ENCODE data around the gene GCC2.
"Not testable (repeated sequence)": the region's sequence is repeated elsewhere in the genome, so short reads cannot be mapped to it uniquely, and the experiment has no call there.

GCC2 gene

DNA sequence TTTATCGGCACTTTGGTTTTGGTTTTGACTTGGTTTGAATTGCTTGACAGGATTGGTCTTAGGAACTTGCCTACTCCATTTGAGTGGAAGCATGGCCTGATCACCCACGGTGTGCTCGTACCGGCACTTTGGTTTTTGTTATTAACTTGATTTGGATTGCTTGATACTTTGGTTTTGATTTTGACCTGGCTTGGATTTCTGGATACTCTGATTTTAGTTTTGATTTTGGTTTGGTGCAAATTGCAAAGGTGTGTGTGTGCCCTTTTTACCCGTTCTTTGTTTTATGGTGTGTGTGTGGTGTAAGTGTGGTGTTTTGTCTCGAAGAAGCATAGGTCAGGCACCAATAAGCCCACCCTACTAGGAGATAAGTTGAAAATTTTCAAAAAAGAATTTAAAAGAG, 75.7 kb downstream of the GCC2 start:
- not testable (repeated sequence) for DNase-seq, ATAC-seq

DNA sequence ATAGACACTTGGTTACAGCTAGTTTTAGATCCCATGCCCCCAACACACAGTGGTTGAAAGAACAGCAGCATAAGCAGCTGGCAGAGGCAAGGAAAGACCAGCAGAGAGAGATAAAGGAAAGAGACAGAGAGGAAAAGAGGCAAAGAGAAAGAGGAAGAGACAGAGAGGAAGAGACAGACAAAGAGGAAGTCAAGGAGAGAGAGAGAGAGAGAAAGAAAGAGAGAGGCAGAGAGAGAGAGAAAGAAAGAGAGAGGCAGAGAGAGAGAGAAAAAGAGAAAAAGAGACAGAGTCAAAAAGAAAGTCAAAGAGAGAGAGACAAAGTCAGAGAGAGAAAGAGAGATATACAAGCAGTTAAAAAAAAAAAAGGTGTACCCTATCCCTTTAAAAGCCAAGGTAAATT, 76.3 kb downstream of the GCC2 start:
- ATAC-seq, DNase-seq: not testable (repeated sequence)

DNA sequence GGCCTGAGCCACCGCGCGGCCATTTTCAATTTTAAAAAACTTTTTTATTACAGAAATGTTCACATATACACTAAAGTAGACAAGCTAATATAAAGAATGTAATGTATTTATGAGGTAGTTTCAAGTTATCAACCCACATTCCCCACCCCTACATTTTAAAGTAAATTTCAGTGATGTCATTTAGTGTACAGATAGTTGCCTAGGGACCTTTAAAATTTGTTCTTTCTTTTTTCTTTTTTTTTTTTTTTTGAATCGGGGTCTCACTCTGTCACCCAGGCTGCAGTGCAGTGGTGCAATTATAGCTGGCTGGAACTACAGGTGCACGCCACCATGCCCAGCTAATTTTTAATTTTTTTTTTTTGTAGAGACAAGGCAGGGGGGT, 82.7 kb downstream of the GCC2 start:
- no peak for ATAC-seq
- no peak for DNase-seq

- peak; percentile 92 for ATAC-seq
Measured at GRCh38 chr2:108533832-108534583, 85.0 kb downstream of the GCC2 start, which contains the start of gene LIMS1. Gene LIMS1 (plus strand): TSS chr2:108534470. CDS start chr2:108534563, 93 bp downstream.

GRCh38 chr2:108534584-108535356, 85.8 kb downstream of the GCC2 start:
- DNase-seq = peak; percentile 54
- ATAC-seq = peak; percentile 9

More at GRCh38 chr2:108533832-108534583, 85.0 kb downstream of the GCC2 start, which contains the start of gene LIMS1:
- peak; percentile 91 for DNase-seq

GRCh38 chr2:108535357-108535631, 86.3 kb downstream of the GCC2 start:
- no peak for ATAC-seq
- DNase-seq = no peak

DNA sequence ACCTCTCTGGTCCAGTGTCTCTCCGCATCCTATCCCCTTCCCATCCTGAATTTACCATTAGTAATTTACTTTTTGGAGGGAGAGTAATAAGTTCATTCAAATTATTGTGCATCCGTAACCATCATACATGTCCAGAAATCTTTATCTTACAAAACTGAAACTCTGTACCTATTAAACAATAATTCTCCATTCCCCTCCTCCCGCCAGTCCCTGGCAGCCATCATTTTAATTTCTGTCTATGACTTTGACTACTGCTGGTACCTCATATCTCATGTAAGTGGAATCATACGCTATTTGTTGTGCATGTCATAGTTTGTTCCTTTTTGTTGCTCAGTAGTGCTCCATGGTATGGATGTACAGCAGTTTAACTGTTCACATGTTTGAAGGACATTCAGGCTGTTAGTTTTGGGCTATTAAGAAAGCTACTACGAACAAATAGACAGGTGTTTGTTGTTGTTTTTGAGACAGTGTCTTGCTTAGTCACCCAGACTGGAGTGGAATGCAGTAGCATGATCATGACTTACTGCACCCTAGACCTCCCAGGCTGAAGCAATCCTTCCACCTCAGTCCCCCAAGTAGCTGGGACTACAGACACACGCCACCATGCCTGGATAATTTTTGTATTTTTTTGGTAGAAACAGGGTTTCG, 87.3 kb downstream of the GCC2 start:
- DNase-seq = no peak
- ATAC-seq = no peak

GRCh38 chr2:108536911-108537310, 87.9 kb downstream of the GCC2 start:
- DNase-seq (no peak), ATAC-seq (no peak)

- ATAC-seq (no peak), DNase-seq (no peak)
Measured at GRCh38 chr2:108538000-108538625, 89.1 kb downstream of the GCC2 start.

DNA sequence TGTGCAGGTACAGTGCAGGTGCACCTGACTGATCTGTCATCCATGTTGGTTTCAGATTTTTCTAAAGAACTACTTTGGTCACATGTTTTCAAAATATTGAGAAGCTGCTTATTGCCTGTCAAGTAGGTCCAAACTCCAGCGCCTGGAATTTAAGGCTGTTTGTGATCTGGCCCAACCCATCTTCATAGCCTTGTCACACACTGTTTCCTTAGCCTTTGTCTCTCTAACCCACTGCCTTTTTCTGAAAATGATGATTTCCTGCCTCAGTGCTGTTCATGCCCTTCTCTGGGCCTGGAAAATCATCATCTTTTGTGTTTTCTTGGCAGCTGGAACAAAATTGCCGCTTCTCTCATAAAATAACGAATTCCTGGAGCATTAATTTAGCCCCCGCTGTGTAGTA, 92.4 kb downstream of the GCC2 start:
- DNase-seq = no peak

DNA sequence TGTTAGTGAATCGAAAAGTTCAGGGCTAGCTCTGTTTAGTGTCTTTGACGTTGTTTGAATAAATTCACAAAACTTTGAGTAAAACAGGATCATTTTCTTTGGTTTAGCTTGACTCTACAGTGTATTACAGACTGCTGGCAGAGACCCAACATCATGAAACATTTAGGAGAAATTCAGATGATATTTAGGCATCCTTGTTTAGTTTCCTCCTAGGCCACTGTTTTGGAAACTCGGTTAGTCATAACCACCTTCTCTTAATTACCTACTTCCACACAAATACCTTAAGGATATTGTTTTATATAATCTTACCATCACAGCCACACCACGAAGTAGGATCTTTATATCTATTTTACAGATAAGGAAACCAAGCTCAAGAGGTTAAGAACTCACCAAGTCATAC, 93.1 kb downstream of the GCC2 start:
- ATAC-seq (peak; percentile 23), DNase-seq (no peak)

More for the DNA sequence above, 92.4 kb downstream of the GCC2 start:
- ATAC-seq = no peak

DNA sequence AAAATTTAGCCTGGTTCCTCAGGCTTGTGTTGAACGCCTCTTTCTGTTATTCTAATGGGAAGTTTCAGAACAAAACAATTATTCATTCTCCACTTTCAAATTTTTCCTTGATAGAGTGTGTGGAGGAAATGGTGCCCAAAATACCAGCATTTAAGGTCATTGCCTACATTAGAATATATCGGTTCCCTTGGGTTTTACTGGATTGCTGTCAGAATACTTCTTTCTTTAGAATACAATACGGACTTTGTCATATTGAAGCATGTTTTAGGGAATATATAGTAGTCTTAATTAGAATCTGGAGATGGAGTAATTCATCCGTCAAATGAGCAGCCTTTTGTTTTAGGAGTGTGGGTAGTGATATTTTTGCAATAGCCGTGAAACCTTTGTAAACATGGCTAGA, 98.6 kb downstream of the GCC2 start:
- no peak for ATAC-seq
- no peak for DNase-seq

GRCh38 chr2:108548208-108549003, 99.4 kb downstream of the GCC2 start:
- ATAC-seq = no peak
- DNase-seq = no peak

GRCh38 chr2:108552566-108552965, 103.6 kb downstream of the GCC2 start:
- DNase-seq = no peak
- ATAC-seq = no peak

DNA sequence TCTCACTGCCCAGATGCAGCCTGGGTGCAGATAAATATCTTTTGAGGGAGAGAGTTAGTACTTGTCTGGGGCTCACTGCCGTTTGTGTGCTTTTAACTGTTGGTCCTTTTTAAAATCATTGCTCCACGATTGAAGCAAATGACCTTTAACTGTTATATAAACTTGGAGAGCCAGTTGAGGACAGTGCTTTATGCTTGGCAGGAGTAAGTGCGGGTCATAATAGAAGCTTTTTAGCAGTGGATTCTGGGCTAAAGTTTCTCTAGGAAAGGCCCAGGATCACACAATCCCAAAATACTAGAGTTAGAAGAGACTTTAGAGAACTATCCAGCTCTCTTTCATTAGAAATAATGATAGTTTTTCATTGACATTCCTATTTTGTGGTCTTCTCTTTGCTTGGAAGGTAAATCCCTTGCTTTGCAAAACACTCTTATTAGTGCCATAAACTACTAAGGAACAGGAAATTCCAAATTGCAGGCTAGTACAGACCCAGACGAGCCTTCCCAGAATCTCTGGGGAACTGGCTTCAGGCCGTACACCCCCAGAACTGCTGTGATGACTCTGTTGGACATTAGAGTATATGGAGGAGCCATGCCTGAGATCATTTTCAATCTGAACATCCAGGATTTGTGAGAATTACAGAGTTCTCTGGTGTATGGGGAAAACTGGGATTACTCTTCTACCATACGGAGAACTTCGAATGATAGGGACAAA, 104.4 kb downstream of the GCC2 start:
- ATAC-seq = no peak
- no peak for DNase-seq

GRCh38 chr2:108554528-108554927, 105.5 kb downstream of the GCC2 start:
- no peak for ATAC-seq
- no peak for DNase-seq

- no peak for ATAC-seq
- no peak for DNase-seq
Measured at GRCh38 chr2:108555572-108555971, 106.6 kb downstream of the GCC2 start.

DNA sequence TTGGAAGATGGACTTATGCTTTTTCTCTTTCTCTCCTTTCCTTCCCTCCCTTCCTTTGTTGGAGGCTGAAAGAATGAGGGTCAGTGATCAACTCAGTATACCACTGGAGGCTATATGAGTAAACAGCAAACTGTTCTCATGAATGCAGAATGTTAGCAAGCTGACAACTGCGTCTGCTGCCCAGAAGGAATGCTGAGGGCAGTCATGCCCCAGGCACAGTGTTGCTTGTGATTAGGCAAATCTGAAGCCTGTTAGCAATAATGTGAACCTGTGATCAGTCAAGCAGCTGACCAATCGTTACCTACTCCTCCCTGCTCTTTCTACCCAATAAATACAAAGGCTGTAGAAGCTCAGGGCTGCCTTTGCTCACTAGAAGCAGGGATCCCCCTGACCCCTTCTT, 107.6 kb downstream of the GCC2 start:
- not testable (repeated sequence) for DNase-seq, ATAC-seq

All from stimulated activated naive CD8-positive, alpha-beta T cell treated with anti-CD3 and anti-CD28 coated beads, Interleukin-15, Interleukin-2, amounts not matched to agents 100 U/mL and 50 U/mL, for 24 hours (primary cell).